Keratinocyte (primary cell): ENCODE results near the gene CRTC1. TPM values are rescaled to one million over a fixed set of nuclear protein-coding genes. Genes with fewer than 3 reads are reported as not detected.

ENCODE experiments used
- DNase-seq: peaks from one replicate; pipeline ENCODE4 v3.0.0-alpha.2; 2011; ENCODE audit warnings: low read depth, missing footprints, low spot score
- FAIRE-seq: peaks from 2 replicates; lab custom pipeline; 2011; peaks lifted over from hg19 to GRCh38; lab: Jason Lieb, UNC
- H2AFZ ChIP-seq: 2 replicates; pipeline ENCODE4 v1.6.0; 2012; ENCODE audit warnings: low read length, control low read depth, inconsistent platforms; ENCODE audit not compliant: control insufficient read depth
- H3K27ac ChIP-seq: 2 replicates; pipeline ENCODE4 v1.5.1; 2011; ENCODE audit warnings: low read length; ENCODE audit not compliant: control insufficient read depth, insufficient read depth
- H3K27me3 ChIP-seq: 3 replicates; pipeline ENCODE4 v1.6.0; 2011; ENCODE audit warnings: low read length; ENCODE audit not compliant: control insufficient read depth, insufficient read depth; ENCODE audit errors: extremely low read depth
- H3K36me3 ChIP-seq, 2 experiments: 2 replicates in 1 of 2; 3 replicates in 1 of 2; pipeline ENCODE4 v1.5.1; 2011; ENCODE audit warnings: low read length in 2 of 2, mild to moderate bottlenecking in 1 of 2; ENCODE audit not compliant: control insufficient read depth in 2 of 2, insufficient read depth in 2 of 2; ENCODE audit errors: extremely low read depth in 1 of 2
- H3K4me1 ChIP-seq: 3 replicates; pipeline ENCODE4 v1.5.1; 2011; ENCODE audit warnings: low read length; ENCODE audit not compliant: control insufficient read depth, insufficient read depth; ENCODE audit errors: extremely low read depth
- H3K4me2 ChIP-seq: 3 replicates; pipeline ENCODE4 v1.6.0; 2011; ENCODE audit warnings: low read depth, low read length; ENCODE audit not compliant: control insufficient read depth, insufficient read depth; ENCODE audit errors: extremely low read depth
- H3K4me3 ChIP-seq, 3 experiments: fragments of 200-600 bp in 1 of 3; sonication (generic) in 1 of 3; 2 replicates in 2 of 3; 3 replicates in 1 of 3; pipeline ENCODE4 v1.5.1; 2011 to 2016; ENCODE audit warnings: low read length in 3 of 3, mild to moderate bottlenecking in 3 of 3, control low read depth in 2 of 3, inconsistent platforms in 1 of 3, low read depth in 1 of 3, mixed read lengths in 1 of 3, mixed run types in 1 of 3, moderate library complexity in 1 of 3; ENCODE audit not compliant: control insufficient read depth in 2 of 3, insufficient read depth in 2 of 3; ENCODE audit errors: extremely low read depth in 1 of 3
- H3K79me2 ChIP-seq: 2 replicates; pipeline ENCODE4 v1.6.0; 2012; ENCODE audit warnings: low read length; ENCODE audit not compliant: control insufficient read depth, insufficient read depth
- H3K9ac ChIP-seq: 3 replicates; pipeline ENCODE4 v1.6.0; 2011; ENCODE audit warnings: low read length; ENCODE audit not compliant: control insufficient read depth, insufficient read depth; ENCODE audit errors: extremely low read depth
- H3K9me1 ChIP-seq: 3 replicates; pipeline ENCODE4 v1.6.0; 2011; ENCODE audit warnings: low read length; ENCODE audit not compliant: control insufficient read depth, insufficient read depth; ENCODE audit errors: extremely low read depth
- H3K9me3 ChIP-seq: 2 replicates; pipeline ENCODE4 v1.5.1; 2012; ENCODE audit warnings: low read depth, low read length; ENCODE audit not compliant: control insufficient read depth
- H4K20me1 ChIP-seq: 3 replicates; pipeline ENCODE4 v1.6.0; 2011; ENCODE audit warnings: low read length; ENCODE audit not compliant: control insufficient read depth, insufficient read depth; ENCODE audit errors: extremely low read depth
- CTCF ChIP-seq, 3 experiments: IDR thresholded peaks in 1 of 3; conservative IDR thresholded peaks in 1 of 3; optimal IDR thresholded peaks in 1 of 3; 2 replicates in 2 of 3; 3 replicates in 1 of 3; pipeline versions ENCODE3 to v1.5.1; 2011; ENCODE audit warnings: low read length in 3 of 3, mild to moderate bottlenecking in 3 of 3, moderate library complexity in 2 of 3, control low read depth in 1 of 3, inconsistent platforms in 1 of 3; ENCODE audit not compliant: insufficient read depth in 2 of 3; ENCODE audit errors: extremely low read depth in 1 of 3
- EZH2 ChIP-seq: IDR thresholded peaks from one replicate; pipeline ENCODE4 v1.6.1; 2012; ENCODE audit warnings: inconsistent platforms, mild to moderate bottlenecking, low read length, moderate library complexity
- dilution Hi-C: fragments of 300-500 bp; cut with MboI; formaldehyde crosslinking; loops from one replicate; pipeline ENCODE4 v1.7.0; 2020; ENCODE audit warnings: low sequenced_read_pairs; ENCODE audit not compliant: extremely low pct_ligation_motif_present
- polyA plus RNA-seq, 5 experiments: library from polyadenylated mRNA; depleted of rRNA in 3 of 5; stranded (reverse) in 3 of 5; stranded (forward) in 1 of 5; unstranded in 1 of 5; fragments of >200 nt; gene quantifications; 1 replicate in 1 of 5; 2 replicates in 3 of 5; 3 replicates in 1 of 5; pipeline versions ENCODE4 v1.2.1 to v1.2.3, GENCODE V29; 2011 to 2012; ENCODE audit warnings: missing spikeins in 2 of 5, low read depth in 1 of 5, low replicate concordance in 1 of 5

The CRTC1 gene
- polyA plus RNA-seq, 1 donor (not counting 4 experiments of a cell fraction or from before 2014, with no cell fraction given) = 0.54 TPM

- Histone ChIP-seq H3K27ac (no peak overlapping the region), H3K4me1 (peaks cover 6% of the 10 kb centered on the region), H3K9me1 (no peaks in the 10 kb centered on the region), H2AFZ (no peak overlapping the region), H3K4me2 (no peak overlapping the region), H3K4me3 (no peak overlapping the region), H4K20me1 (no peaks in the 10 kb centered on the region), H3K9ac (no peak overlapping the region), H3K27me3 (no peaks in the 10 kb centered on the region), H3K36me3 (no peaks in the 10 kb centered on the region), H3K79me2 (no peaks in the 10 kb centered on the region), H3K9me3 (no peaks in the 10 kb centered on the region)
- TF ChIP-seq EZH2 = no peak
- no peak for TF ChIP-seq CTCF (optimal IDR thresholded peaks at IDR 0.05 in 1 of 3, IDR thresholded peaks at IDR 0.05 in 1 of 3, conservative IDR thresholded peaks at IDR 0.05 in 1 of 3; ENCODE audit: extremely low read depth in 1 of 3, insufficient read depth in 2 of 3, low read length in 3 of 3)
- dilution Hi-C loops = no loop called here
- DNase-seq (no peak), FAIRE-seq (no peak)
Observed at GRCh38 chr19:18696023-18696422, 12.5 kb downstream of the CRTC1 start.

- Histone ChIP-seq H3K9me3 (no peaks in the 10 kb centered on the region), H3K27ac (no peak overlapping the region), H3K27me3 (no peaks in the 10 kb centered on the region), H4K20me1 (no peaks in the 10 kb centered on the region), H3K9me1 (no peaks in the 10 kb centered on the region), H3K9ac (no peak overlapping the region), H3K4me3 (no peak overlapping the region), H3K4me2 (no peak overlapping the region), H3K79me2 (no peaks in the 10 kb centered on the region), H2AFZ (no peak overlapping the region), H3K36me3 (no peaks in the 10 kb centered on the region), H3K4me1 (peaks cover 10% of the 10 kb centered on the region)
- TF ChIP-seq CTCF (optimal IDR thresholded peaks at IDR 0.05 in 1 of 3, IDR thresholded peaks at IDR 0.05 in 1 of 3, conservative IDR thresholded peaks at IDR 0.05 in 1 of 3; ENCODE audit: extremely low read depth in 1 of 3, insufficient read depth in 2 of 3, low read length in 3 of 3) = no peak
- TF ChIP-seq EZH2 = no peak
- dilution Hi-C loops = no loop called here
- DNase-seq (no peak), FAIRE-seq (no peak)
Observed at GRCh38 chr19:18697680-18698079, 14.2 kb downstream of the CRTC1 start.
